GM18951 (cell line): ENCODE measurements around the gene COMMD10.

Experiments used
- POLR2A ChIP-seq: IDR thresholded peaks from 4 replicates; pipeline ENCODE4 v1.6.1; 2011; ENCODE audit warnings: mild to moderate bottlenecking; ENCODE audit not compliant: insufficient read length, insufficient read depth; ENCODE audit errors: extremely low read depth
- in situ Hi-C: fragments of 300-500 bp; cut with MboI; formaldehyde crosslinking; loops from one replicate; pipeline ENCODE4 v1.12.0; 2022; ENCODE audit warnings: low sequenced_read_pairs, mixed read lengths, inconsistent platforms; ENCODE audit not compliant: unreplicated experiment

The COMMD10 gene

DNA sequence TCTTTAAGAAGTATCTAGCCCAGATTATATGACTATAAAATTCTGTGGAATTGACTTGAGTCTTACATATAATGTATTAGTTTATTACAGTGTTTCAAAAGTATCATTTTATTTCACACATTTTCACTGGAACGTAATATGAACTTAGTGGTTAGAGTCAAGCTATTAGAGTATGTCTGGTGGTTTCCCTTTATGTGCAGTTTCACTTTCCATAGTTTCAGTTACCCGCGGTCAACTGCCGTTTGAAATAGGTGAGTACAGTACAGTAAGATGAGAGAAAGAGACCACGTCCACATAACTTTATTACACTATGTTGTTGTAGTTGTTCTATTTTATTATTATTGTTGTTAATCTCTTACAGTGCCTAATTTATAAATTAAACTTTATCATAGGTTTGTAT is 50.5 kb downstream of the COMMD10 start:
- in situ Hi-C loops = loop anchor here (25.0 kb wide), 1 partner anchor 427 kb away; the partner anchor contains the start of gene SEMA6A

DNA sequence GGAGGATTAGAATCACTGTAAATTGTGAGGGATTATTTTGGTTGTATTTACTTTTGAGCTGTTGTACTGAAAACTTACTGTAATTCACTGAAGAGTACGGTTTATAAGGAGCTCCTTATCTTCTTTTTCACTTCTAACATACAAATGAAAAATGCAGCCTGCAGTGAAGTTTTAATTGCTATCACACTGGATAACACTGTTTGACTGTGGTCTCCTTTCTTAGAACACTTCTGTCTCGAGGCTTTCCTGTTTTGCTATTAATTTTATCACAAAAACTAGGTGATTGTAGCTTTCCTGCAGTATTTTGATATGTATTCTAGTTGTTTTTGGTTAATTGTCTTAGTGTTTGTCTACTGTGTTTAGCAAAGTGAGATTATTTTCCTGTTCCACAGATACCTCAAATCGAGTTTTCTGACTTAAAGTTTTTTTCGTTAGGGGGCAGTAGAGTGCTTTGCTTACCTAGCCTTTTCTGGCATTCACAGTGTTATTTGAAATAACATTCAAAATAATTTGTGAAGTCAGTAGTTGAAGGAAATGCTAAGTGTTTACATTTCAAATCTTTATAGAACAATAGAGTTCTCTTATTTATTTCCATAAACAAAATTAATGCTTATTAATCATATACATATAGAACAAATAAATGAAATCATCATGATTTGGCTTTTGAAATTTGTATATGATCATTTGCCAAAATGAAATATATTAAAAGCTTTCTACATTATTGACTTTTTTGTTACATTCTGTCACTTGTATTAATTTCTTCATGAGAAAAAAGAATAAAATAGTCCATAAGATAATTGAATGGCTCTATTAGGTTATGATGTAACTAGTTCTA is 52.9 kb downstream of the COMMD10 start:
- no peak for TF ChIP-seq POLR2A
- in situ Hi-C loops = loop anchor here (25.0 kb wide), 1 partner anchor 425 kb away; the partner anchor contains the start of gene SEMA6A

More for the DNA sequence above, 50.5 kb downstream of the COMMD10 start:
- TF ChIP-seq POLR2A = no peak

- no peak for TF ChIP-seq POLR2A
- in situ Hi-C loops = loop anchor here (25.0 kb wide), 1 partner anchor 420 kb away; the partner anchor contains the start of gene SEMA6A
Measured at GRCh38 chr5:116142495-116142894, 57.7 kb downstream of the COMMD10 start.

DNA sequence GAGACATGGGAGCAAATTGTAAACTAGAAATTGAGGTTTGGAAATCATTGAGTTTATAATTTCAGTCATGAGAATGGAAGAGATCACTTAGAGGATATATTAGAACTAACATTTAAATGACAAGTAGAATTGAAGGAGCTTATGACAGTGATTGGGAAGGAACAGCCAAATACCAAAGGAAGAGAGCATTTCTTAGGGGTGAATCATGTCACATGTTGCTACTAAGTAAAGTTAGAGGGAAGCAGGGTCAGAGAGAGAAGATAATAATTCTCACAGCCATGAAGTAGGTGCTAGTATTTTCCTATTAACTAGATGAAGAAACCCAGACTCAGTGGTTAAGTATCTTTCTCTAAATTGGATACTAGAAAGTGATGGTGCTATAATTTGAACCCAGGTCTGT is 59.3 kb downstream of the COMMD10 start:
- in situ Hi-C loops = loop anchor here (25.0 kb wide), 1 partner anchor 418 kb away; the partner anchor contains the start of gene SEMA6A

DNA sequence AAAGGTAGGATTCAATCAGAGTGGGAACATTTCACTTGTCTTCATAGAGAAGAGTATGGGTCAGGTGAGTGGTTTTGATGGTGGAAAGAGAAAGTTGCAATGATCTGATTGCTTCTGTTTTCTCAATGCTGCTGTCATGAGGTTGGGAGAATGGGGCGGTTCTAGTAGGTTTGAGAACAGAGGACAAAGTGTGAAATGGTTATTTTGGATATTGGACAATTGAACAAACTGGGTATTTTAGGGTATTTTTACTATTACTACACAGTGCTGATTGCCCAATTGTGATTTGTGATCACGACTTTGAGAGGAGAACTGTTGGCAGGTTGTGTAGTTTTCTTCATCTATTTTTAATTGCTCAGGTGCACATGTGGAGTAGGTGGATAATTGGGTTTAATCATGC is 60.2 kb downstream of the COMMD10 start:
- in situ Hi-C loops = loop anchor here (25.0 kb wide), 1 partner anchor 417 kb away; the partner anchor contains the start of gene SEMA6A
- no peak for TF ChIP-seq POLR2A

More for the DNA sequence above, 59.3 kb downstream of the COMMD10 start:
- TF ChIP-seq POLR2A = no peak

DNA sequence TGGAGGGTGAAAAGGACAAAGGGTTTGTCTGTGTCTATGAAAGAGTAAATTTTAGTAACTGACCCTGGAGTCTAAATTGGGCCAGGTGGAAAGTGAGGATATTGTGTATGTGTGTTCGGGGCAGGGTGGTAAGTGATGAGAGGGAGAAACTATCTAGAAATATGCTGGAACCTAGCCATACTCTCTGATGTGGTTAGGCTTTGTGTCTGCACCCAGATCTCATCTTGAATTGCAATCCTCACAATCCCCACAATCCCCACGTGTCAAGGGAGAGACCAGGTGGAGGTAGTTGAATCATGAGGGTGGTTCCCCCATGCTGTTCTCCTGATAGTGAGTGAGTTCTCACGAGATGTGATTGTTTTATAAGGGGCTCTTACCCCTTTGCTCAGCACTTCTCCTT is 60.6 kb downstream of the COMMD10 start:
- in situ Hi-C loops = loop anchor here (25.0 kb wide), 1 partner anchor 417 kb away; the partner anchor contains the start of gene SEMA6A
- no peak for TF ChIP-seq POLR2A

- no peak for TF ChIP-seq POLR2A
- in situ Hi-C loops = no loop called here
Measured at GRCh38 chr5:116152169-116152568, 67.3 kb downstream of the COMMD10 start.

- in situ Hi-C loops = no loop called here
- no peak for TF ChIP-seq POLR2A
Measured at GRCh38 chr5:116153687-116154174, 68.9 kb downstream of the COMMD10 start.

- in situ Hi-C loops = no loop called here
- no peak for TF ChIP-seq POLR2A
Measured at GRCh38 chr5:116154252-116154651, 69.4 kb downstream of the COMMD10 start.

- in situ Hi-C loops = no loop called here
- no peak for TF ChIP-seq POLR2A
Measured at GRCh38 chr5:116154931-116155330, 70.1 kb downstream of the COMMD10 start.

- no peak for TF ChIP-seq POLR2A
- in situ Hi-C loops = no loop called here
Measured at GRCh38 chr5:116157902-116158301, 73.1 kb downstream of the COMMD10 start.

DNA sequence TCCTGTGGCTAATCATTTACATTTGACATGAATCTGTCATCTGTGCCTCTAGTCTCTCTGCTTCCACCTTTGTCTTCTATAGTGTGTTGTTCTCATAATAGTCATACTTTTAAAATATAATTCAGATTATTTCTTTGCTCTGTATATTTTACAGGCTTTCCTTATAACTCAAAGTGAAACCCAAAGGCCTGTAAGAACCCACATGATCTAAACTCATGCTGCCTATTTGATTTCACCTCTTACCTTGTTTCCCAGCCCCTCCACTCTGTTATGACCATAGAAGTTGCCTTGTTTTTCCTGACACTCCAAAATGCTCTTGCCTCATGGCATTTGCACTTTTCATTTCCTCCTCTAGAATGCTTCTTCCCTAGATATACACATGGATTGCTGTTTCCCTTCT is 74.2 kb downstream of the COMMD10 start:
- in situ Hi-C loops = no loop called here
- no peak for TF ChIP-seq POLR2A

GRCh38 chr5:116174111-116174510 is 89.3 kb downstream of the COMMD10 start:
- no peak for TF ChIP-seq POLR2A
- in situ Hi-C loops = no loop called here

- TF ChIP-seq POLR2A = no peak
- in situ Hi-C loops = no loop called here
Measured at GRCh38 chr5:116176121-116176520, 91.3 kb downstream of the COMMD10 start.

DNA sequence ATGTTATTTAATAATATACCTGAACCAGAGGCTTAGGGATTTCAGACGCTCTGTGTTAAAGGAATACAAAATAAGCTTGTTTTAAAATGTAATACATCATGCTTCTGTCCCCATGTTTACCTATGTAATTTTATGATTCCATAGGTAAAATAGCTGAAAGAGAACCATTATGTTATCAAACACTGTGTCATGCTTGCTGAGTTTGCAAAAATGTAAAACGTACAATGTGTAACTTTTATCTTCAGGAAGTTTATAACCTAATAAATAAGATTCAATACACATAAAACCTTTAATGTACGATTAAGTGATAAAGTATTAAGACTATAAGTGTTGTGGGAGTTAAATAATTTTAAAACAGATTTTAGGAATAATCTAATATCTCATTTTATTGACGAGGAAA is 94.1 kb downstream of the COMMD10 start:
- in situ Hi-C loops = no loop called here
- TF ChIP-seq POLR2A = no peak
